SK-N-SH (cell line): Measurements from ENCODE around the gene PCED1A. TPM values are rescaled to one million over a fixed set of nuclear protein-coding genes. Genes with fewer than 3 reads are reported as not detected.

Source experiments
- CTCF ChIA-PET: fragments of 300-600, 350-600 bp; formaldehyde crosslinking; extraction: SDS; loops from one replicate; lab custom pipeline; 2021; lab: Yijun Ruan, JAX
- POLR2A ChIA-PET: fragments of 350-600 bp; sonication (Branson Sonifier 250); formaldehyde crosslinking; extraction: SDS; loops from one replicate; lab custom pipeline; 2020; ENCODE audit warnings: antibody characterized with exemption, inconsistent platforms; lab: Yijun Ruan, JAX
- DNase-seq: peaks from one replicate; pipeline ENCODE4 v3.0.0; 2012
- H2AFZ ChIP-seq: fragments of 200-600 bp; sonication (generic); 2 replicates; pipeline ENCODE4 v1.8.1; 2016; ENCODE audit warnings: antibody characterized with exemption, mild to moderate bottlenecking, low read depth
- H3F3A ChIP-seq: fragments of 200-600 bp; sonication (generic); replicated peaks from 2 replicates; pipeline ENCODE3; 2016; ENCODE audit warnings: antibody characterized with exemption, mild to moderate bottlenecking; ENCODE audit not compliant: insufficient read depth
- H3K27ac ChIP-seq, 2 experiments: fragments of 200-500 bp in 1 of 2; fragments of 200-600 bp in 1 of 2; sonication (Bioruptor generic) in 1 of 2; sonication (generic), shearing (Covaris generic) in 1 of 2; 2 replicates each; pipeline versions ENCODE4 v1.5.1 to v1.6.1; 2014 to 2016; ENCODE audit warnings: low read depth in 2 of 2, inconsistent platforms in 1 of 2, low read length in 1 of 2, mild to moderate bottlenecking in 1 of 2, mixed read lengths in 1 of 2
- H3K27me3 ChIP-seq: fragments of 200-600 bp; sonication (generic), shearing (Covaris generic); 2 replicates; pipeline ENCODE4 v1.6.1; 2016; ENCODE audit warnings: mixed run types; ENCODE audit not compliant: insufficient read depth
- H3K36me3 ChIP-seq, 2 experiments: fragments of 200-500 bp in 1 of 2; fragments of 200-600 bp in 1 of 2; sonication (Bioruptor generic) in 1 of 2; sonication (generic) in 1 of 2; replicated peaks in 1 of 2; 2 replicates each; pipeline versions ENCODE3 to v1.5.1; 2014 to 2016; ENCODE audit warnings: low read length in 1 of 2, mild to moderate bottlenecking in 1 of 2; ENCODE audit not compliant: insufficient read depth in 2 of 2, control insufficient read depth in 1 of 2
- H3K4me1 ChIP-seq, 2 experiments: fragments of 200-500 bp in 1 of 2; fragments of 200-600 bp in 1 of 2; sonication (Bioruptor generic) in 1 of 2; sonication (generic), shearing (Covaris generic) in 1 of 2; 2 replicates each; pipeline versions ENCODE4 v1.5.1 to v1.6.1; 2014 to 2016; ENCODE audit warnings: low read depth in 1 of 2, low read length in 1 of 2, mixed run types in 1 of 2; ENCODE audit not compliant: insufficient read depth in 2 of 2, control insufficient read depth in 1 of 2
- H3K4me2 ChIP-seq: fragments of 200-600 bp; sonication (generic), shearing (Covaris generic); 2 replicates; pipeline ENCODE4 v1.6.1; 2017; ENCODE audit warnings: mixed run types
- H3K4me3 ChIP-seq, 2 experiments: fragments of 200-500 bp in 1 of 2; fragments of 200-600 bp in 1 of 2; sonication (Bioruptor generic) in 1 of 2; sonication (generic), shearing (Covaris generic) in 1 of 2; 2 replicates each; pipeline versions ENCODE4 v1.5.1 to v1.8.1; 2014 to 2016; ENCODE audit warnings: low read depth in 2 of 2, inconsistent platforms in 1 of 2, low read length in 1 of 2, mild to moderate bottlenecking in 1 of 2, mixed read lengths in 1 of 2, moderate library complexity in 1 of 2
- H3K79me2 ChIP-seq: fragments of 200-600 bp; sonication (generic); 2 replicates; pipeline ENCODE4 v1.8.1; 2017; ENCODE audit warnings: mild to moderate bottlenecking; ENCODE audit not compliant: insufficient read depth
- H3K9ac ChIP-seq: fragments of 200-600 bp; sonication (generic); 2 replicates; pipeline ENCODE4 v1.6.1; 2017; ENCODE audit warnings: mixed run types
- H3K9me2 ChIP-seq: fragments of 200-600 bp; sonication (generic); 2 replicates; pipeline ENCODE4 v1.6.1; 2017; ENCODE audit warnings: mixed run types
- H3K9me3 ChIP-seq: fragments of 200-600 bp; sonication (generic); 2 replicates; pipeline ENCODE4 v1.6.1; 2017; ENCODE audit warnings: mixed run types, mild to moderate bottlenecking, moderate library complexity
- H4K20me1 ChIP-seq: fragments of 200-600 bp; sonication (generic); 2 replicates; pipeline ENCODE4 v1.6.1; 2017; ENCODE audit warnings: mild to moderate bottlenecking, mixed run types; ENCODE audit not compliant: insufficient read depth
- ELF1 ChIP-seq: IDR thresholded peaks from 2 replicates; pipeline ENCODE4 v1.4.0; 2012
- EP300 ChIP-seq, 2 experiments: IDR thresholded peaks; 2 replicates each; pipeline versions ENCODE4 v1.4.0 to v1.6.1; 2012; ENCODE audit warnings: borderline replicate concordance in 1 of 2, low read depth in 1 of 2, low read length in 1 of 2
- GATA2 ChIP-seq: sonication (generic); formaldehyde crosslinking; IDR thresholded peaks from 2 replicates; pipeline ENCODE4 v1.5.0; 2020; ENCODE audit warnings: mild to moderate bottlenecking, missing genetic modification reagents
- JUND ChIP-seq: IDR thresholded peaks from 2 replicates; pipeline ENCODE4 v1.4.0; 2012
- RXRA ChIP-seq: IDR thresholded peaks from 2 replicates; pipeline ENCODE4 v1.4.0; 2012; ENCODE audit warnings: low read depth, mild to moderate bottlenecking, borderline replicate concordance
- TAF1 ChIP-seq: IDR thresholded peaks from 2 replicates; pipeline ENCODE4 v1.6.1; 2012; ENCODE audit warnings: low read depth, mild to moderate bottlenecking, low read length, moderate library complexity, borderline replicate concordance
- TEAD4 ChIP-seq: IDR thresholded peaks from 2 replicates; pipeline ENCODE4 v1.4.0; 2012; ENCODE audit warnings: mild to moderate bottlenecking, borderline replicate concordance; ENCODE audit not compliant: insufficient read depth
- YY1 ChIP-seq: IDR thresholded peaks from 2 replicates; pipeline ENCODE4 v1.4.0; 2012; ENCODE audit warnings: low read depth, mild to moderate bottlenecking
- WGBS: methylation state at CpG from one replicate; pipeline ENCODE4 v1.1.6; 2017; ENCODE audit warnings: low lambda C conversion rate; 5-methylcytosine and 5-hydroxymethylcytosine counted together
- polyA plus RNA-seq, 3 experiments: library from polyadenylated mRNA; depleted of rRNA; stranded (reverse); fragments of >200 nt; gene quantifications; 2 replicates each; pipeline ENCODE4 v1.2.3, GENCODE V29; 2012
- TF ChIP-seq, protein P1 (sequence below): IDR thresholded peaks from 2 replicates; pipeline ENCODE4 v1.6.1; 2012; ENCODE audit warnings: mild to moderate bottlenecking, low read depth, low read length, moderate library complexity
- TF ChIP-seq, protein P2 (sequence below): fragments of 150-350 bp; IDR thresholded peaks from 2 replicates; pipeline ENCODE4 v1.6.1; 2017; ENCODE audit warnings: antibody characterized with exemption, low read length, low read depth, borderline replicate concordance

PCED1A gene
- polyA plus RNA-seq, 1 of the 3 experiments (the other 2 are of a cell fraction), result 65.2 TPM

DNA sequence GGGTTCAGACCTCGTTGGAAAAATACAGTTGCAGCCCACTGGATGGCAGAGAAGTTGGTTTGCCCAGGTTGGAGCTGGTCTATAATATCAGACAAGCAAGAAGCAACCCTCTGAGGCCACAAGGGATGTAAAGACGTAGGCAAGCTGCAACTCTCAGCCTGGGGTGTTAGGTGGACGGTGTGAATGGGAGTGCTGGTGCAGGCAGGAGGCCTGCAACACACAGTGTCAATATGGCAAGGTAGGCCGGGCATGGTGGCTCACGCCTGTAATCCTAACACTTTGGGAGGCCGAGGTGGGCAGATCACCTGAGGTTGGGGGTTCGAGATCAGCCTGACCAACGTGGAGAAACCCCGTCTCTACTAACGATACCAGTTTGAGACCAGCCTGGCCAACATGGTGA is 10.6 kb upstream of the PCED1A start:
- Histone ChIP-seq H3K36me3 (no peaks in the 10 kb centered on the region), H3K27me3 (no peaks in the 10 kb centered on the region), H3K79me2 (peaks cover 5% of the 10 kb centered on the region; the same call in 1 of the 2 replicates), H4K20me1 (no peaks in the 10 kb centered on the region), H3K9ac (no peak overlapping the region), H3K4me1 (peaks cover 0 to 2% of the 10 kb centered on the region in 2 experiments; a peak in 1 of 4 replicates), H3K27ac (no peak overlapping the region), H3F3A (no peaks in the 10 kb centered on the region), H2AFZ (no peak overlapping the region), H3K9me3 (no peaks in the 10 kb centered on the region), H3K4me2 (no peak overlapping the region), H3K4me3 (no peak overlapping the region), H3K9me2 (no peaks in the 10 kb centered on the region)
- CTCF ChIA-PET, result interaction anchor here (0.5 to 3.1 kb wide), 12 partner anchors 9 to 162 kb away, joined by 3 to 22 read pairs (median 5); partner anchors contain the start of gene EBF4
- POLR2A ChIA-PET, result interaction anchor here (0.7 kb wide), 1 partner anchor 121 kb away, joined by 3 read pairs; no protein-coding TSS in a partner anchor
- 85% methylated on average over 8 of the region's 10 CpGs for WGBS
- no peak for DNase-seq
- TF ChIP-seq ELF1 (no peak), TEAD4 (no peak)

DNA sequence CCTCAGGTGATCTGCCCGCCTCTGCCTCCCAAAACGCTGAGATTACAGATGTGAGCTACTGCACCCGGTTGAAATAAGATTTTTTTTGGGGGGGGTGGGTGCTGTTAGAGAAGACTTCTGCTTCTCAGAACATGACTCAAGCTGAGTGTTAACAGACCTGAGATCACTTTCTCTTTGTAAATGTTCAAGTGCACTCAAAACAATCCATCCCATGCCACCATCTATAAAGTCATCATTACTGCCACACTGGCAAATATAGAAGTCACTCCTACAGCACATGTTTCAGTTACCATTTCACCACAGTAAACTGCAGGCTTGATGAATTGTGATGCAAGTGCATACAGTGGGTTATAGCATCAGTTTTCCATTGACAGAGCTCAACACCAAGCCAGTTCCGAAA is 9.1 kb upstream of the PCED1A start:
- DNase-seq, result no peak
- Histone ChIP-seq H3K9ac (no peak overlapping the region), H3K79me2 (peaks cover 5% of the 10 kb centered on the region; the same call in 1 of the 2 replicates), H3F3A (no peaks in the 10 kb centered on the region), H3K4me1 (peaks cover 0 to 2% of the 10 kb centered on the region in 2 experiments; a peak in 1 of 4 replicates), H3K9me2 (no peaks in the 10 kb centered on the region), H3K9me3 (no peaks in the 10 kb centered on the region), H4K20me1 (no peaks in the 10 kb centered on the region), H3K36me3 (no peaks in the 10 kb centered on the region), H3K4me2 (no peak overlapping the region), H3K27me3 (no peaks in the 10 kb centered on the region), H3K27ac (no peak overlapping the region), H3K4me3 (no peak overlapping the region), H2AFZ (no peak overlapping the region)
- ChIA-PET POLR2A (no interaction called here), CTCF (interaction anchor here (1.5 to 3.1 kb wide), 5 partner anchors 9 to 94 kb away, joined by 3 to 9 read pairs (median 6); no protein-coding TSS in a partner anchor)
- 95% methylated on average over 4 of the region's 4 CpGs for WGBS
- no peak for TF ChIP-seq GATA2 (CRISPR knock-in tag)
- no peak for TF ChIP-seq EP300 (IDR thresholded peaks at IDR 0.05; ENCODE audit: borderline replicate concordance in 1 of 2, low read depth in 1 of 2, low read length in 1 of 2)
- TF ChIP-seq, protein P1, sequence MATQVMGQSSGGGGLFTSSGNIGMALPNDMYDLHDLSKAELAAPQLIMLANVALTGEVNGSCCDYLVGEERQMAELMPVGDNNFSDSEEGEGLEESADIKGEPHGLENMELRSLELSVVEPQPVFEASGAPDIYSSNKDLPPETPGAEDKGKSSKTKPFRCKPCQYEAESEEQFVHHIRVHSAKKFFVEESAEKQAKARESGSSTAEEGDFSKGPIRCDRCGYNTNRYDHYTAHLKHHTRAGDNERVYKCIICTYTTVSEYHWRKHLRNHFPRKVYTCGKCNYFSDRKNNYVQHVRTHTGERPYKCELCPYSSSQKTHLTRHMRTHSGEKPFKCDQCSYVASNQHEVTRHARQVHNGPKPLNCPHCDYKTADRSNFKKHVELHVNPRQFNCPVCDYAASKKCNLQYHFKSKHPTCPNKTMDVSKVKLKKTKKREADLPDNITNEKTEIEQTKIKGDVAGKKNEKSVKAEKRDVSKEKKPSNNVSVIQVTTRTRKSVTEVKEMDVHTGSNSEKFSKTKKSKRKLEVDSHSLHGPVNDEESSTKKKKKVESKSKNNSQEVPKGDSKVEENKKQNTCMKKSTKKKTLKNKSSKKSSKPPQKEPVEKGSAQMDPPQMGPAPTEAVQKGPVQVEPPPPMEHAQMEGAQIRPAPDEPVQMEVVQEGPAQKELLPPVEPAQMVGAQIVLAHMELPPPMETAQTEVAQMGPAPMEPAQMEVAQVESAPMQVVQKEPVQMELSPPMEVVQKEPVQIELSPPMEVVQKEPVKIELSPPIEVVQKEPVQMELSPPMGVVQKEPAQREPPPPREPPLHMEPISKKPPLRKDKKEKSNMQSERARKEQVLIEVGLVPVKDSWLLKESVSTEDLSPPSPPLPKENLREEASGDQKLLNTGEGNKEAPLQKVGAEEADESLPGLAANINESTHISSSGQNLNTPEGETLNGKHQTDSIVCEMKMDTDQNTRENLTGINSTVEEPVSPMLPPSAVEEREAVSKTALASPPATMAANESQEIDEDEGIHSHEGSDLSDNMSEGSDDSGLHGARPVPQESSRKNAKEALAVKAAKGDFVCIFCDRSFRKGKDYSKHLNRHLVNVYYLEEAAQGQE, result no peak
- TF ChIP-seq TAF1, result no peak
- TF ChIP-seq JUND, result no peak
- TF ChIP-seq, protein P2, sequence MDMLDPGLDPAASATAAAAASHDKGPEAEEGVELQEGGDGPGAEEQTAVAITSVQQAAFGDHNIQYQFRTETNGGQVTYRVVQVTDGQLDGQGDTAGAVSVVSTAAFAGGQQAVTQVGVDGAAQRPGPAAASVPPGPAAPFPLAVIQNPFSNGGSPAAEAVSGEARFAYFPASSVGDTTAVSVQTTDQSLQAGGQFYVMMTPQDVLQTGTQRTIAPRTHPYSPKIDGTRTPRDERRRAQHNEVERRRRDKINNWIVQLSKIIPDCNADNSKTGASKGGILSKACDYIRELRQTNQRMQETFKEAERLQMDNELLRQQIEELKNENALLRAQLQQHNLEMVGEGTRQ, result no peak
- TF ChIP-seq YY1, result no peak
- no peak for TF ChIP-seq TEAD4
- no peak for TF ChIP-seq RXRA
